Fibroblast of the aortic adventitia (primary cell): ENCODE results near the gene ADAT2. TPM values are rescaled to one million over a fixed set of nuclear protein-coding genes. Genes with fewer than 3 reads are reported as not detected.
"Not testable (repeated sequence)": the region's sequence is repeated elsewhere in the genome, so short reads cannot be mapped to it uniquely, and the experiment has no call there.

ENCODE experiments used
- DNase-seq: peaks from one replicate; pipeline ENCODE4 v3.0.0-alpha.2; 2010; ENCODE audit warnings: low read depth
- H3K4me3 ChIP-seq: 2 replicates; pipeline ENCODE4 v1.5.1; 2011; ENCODE audit warnings: low read depth, mild to moderate bottlenecking, control low read depth, low read length, moderate library complexity
- total RNA-seq: library from RNA; depleted of rRNA; stranded (reverse); fragments of >200 nt; gene quantifications from 2 replicates; pipeline ENCODE4 v1.2.3, GENCODE V29; 2012; ENCODE audit warnings: low replicate concordance
- TF ChIP-seq, protein P1 (sequence below): IDR thresholded peaks from 2 replicates; pipeline ENCODE4 v1.5.1; 2011; ENCODE audit warnings: mild to moderate bottlenecking, low read length, control low read depth, inconsistent platforms; ENCODE audit not compliant: insufficient read depth

Gene ADAT2
- total RNA-seq, 1 donor = 7.1 TPM

DNA sequence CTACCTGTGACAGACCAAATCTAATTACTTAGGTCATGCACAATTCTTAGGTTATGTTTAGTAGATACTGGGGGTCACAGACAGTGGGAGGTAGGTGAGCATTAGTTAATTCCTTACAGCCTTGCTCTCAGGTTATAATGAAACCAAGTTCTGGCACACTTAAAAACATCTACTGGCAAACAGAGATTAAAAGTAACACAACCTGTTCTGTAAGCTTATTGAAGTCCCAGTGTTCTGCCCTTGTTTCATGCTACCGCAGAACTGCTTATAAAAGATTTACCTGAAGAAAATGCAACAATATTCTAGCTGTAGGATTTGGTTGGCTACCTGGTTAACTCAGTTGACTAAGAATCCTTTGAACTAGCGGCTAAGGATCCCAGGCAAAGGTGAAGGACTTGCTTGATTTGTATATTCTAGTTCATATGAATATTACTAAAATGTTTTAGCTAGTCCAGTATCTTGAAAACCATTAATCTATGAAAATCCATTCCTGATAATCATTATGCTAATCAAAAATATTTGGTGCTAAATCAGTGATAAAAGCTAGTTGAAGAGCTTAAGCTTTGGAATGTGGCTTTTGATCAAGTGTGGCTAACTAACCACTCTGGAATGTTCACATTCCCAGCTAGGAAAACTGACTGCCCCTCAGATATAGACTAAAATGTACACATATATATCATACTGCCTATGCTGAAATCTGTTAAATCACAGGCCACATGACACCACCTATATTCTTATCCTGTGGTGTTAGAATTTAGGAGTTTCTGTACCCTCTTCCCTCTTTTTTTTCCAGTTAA is 7.3 kb upstream of the ADAT2 start:
- peak; percentile 19 for DNase-seq
- H3K4me3 ChIP-seq = no peak overlapping the region
- TF ChIP-seq, protein P1, sequence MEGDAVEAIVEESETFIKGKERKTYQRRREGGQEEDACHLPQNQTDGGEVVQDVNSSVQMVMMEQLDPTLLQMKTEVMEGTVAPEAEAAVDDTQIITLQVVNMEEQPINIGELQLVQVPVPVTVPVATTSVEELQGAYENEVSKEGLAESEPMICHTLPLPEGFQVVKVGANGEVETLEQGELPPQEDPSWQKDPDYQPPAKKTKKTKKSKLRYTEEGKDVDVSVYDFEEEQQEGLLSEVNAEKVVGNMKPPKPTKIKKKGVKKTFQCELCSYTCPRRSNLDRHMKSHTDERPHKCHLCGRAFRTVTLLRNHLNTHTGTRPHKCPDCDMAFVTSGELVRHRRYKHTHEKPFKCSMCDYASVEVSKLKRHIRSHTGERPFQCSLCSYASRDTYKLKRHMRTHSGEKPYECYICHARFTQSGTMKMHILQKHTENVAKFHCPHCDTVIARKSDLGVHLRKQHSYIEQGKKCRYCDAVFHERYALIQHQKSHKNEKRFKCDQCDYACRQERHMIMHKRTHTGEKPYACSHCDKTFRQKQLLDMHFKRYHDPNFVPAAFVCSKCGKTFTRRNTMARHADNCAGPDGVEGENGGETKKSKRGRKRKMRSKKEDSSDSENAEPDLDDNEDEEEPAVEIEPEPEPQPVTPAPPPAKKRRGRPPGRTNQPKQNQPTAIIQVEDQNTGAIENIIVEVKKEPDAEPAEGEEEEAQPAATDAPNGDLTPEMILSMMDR = no peak

DNA sequence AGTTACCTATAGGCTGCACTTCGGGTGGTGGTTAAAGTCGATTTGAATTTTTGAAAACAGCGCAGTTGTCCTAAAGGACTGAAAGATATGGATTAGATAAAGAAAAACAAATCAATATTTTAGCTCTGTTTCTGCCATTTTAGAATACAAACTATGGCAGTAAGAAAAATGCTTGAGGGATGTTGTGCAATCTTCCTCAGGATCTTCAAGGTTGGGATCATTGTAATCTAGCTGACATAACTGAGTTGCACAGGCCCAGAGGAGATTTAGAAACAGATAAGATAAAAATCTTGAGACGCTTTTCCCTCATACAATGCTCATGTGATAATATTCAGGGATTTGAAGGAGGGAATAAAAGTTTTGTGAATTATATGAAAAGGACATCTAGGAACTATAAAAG is 1.0 kb upstream of the ADAT2 start:
- peak overlapping the region; percentile 98 for H3K4me3 ChIP-seq
- peak; percentile 30 for DNase-seq
- TF ChIP-seq, protein P1 = no peak

DNA sequence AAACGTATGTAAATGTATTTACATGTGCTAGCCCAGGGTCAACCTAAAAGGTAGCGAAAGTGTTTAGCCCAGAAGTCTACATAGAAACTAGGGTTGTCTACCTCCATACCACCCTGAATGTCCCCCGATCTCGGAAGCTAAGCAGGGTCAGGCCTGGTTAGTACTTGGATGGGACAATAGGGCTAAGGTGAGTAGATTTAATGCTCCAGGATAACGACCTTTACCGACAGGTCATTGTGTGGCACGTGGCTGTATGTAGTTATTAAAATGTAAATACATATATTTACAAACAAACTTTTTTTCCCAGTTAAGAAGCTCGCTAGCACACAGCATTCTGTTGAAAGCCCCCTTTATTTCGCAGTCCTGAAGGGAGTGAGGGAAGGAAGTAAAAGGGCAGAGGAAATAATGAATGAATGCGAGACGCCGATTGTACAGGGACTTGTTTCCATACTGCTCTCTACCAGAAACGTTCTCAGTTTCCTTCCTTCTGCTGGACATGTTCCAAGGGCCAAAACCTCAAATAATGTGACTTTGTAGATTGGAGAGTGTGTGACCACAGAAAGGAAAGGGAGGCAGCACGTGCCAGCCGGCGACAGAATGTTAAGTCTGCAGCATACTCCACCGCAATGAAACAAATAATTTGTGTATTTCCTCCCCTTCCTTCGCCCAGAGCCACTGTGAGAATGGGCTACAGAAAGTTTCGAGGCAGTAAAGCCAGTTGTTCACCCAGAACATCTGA is 612 bp downstream of the ADAT2 start:
- TF ChIP-seq, protein P1 = no peak

DNA sequence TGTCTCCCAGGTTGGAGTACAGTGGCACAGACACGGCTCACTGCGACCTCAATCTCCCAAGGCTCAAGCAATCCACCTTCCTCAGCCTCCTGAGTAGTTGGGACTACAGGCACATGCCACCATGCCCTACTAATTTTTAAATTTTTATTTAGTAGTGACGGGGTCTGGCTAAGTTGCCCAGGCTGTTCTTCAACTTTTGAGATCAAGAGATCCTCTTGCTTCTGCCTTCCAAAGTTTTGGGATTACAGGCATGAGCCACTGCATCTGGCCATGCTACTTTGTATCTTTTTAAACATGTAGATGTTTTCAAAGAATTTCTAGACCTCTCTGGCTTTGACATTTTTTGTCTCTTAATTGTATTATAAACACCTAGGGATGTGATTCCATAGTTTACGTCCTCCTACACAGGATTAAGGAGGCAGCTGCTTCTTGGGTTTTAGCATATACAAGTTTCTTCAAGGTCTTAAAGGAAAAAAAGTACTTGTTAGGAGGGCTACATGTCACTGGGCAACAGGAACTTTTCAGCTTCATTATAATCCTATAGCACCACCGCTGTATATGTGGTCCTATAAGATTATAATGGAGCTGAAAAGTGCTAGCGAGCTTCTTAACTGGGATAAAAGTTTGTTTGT is 1.3 kb downstream of the ADAT2 start:
- DNase-seq = no peak
- H3K4me3 ChIP-seq = peak overlapping the region; percentile 98
- TF ChIP-seq, protein P1 = no peak

More for the DNA sequence above, 612 bp downstream of the ADAT2 start:
- DNase-seq = peak; percentile 38
- H3K4me3 ChIP-seq = peak overlapping the region; percentile 98

DNA sequence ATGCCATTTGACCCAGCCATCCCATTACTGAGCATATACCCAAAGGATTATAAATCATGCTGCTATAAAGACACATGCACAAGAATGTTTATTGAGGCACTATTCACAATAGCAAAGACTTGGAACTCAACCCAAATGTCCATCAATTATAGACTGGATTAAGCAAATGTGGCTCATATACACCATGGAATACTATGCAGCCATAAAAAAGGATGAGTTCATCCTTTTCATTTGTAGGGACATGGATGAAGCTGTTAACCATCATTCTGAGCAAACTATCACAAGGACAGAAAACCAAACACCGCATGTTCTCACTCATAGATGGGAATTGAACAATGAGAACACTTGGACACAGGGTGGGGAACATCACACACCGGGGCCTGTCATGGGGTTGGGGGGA is 2.6 kb downstream of the ADAT2 start:
- DNase-seq, H3K4me3 ChIP-seq: not testable (repeated sequence)

DNA sequence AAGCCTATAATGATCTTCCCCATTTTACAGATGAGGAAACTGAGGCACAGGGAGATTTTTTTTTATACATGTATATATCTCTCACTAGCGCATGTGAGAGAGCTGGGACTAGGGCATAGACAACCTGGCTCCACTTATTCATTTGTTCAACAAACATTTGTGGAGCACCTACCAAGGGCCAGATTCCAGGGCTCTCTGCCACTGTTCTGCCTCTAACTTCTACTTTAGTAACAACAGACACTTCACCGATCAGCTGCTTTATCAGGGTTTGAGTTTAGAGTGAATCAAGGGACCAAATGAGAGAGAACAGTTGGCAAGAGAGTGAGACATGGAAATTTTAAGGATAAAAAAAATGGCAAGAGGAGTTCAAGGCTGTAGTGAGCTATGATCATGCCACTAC is 7.4 kb downstream of the ADAT2 start:
- H3K4me3 ChIP-seq = no peak overlapping the region
- no peak for DNase-seq
- TF ChIP-seq, protein P1 = no peak
